Osteocyte (in vitro differentiated cells): Measurements from ENCODE around the gene SIL1. TPM values are rescaled to one million over a fixed set of nuclear protein-coding genes. Genes with fewer than 3 reads are reported as not detected.

ENCODE experiments used
- DNase-seq: peaks from one replicate; pipeline ENCODE4 v3.0.0; 2021; ENCODE audit warnings: mixed read lengths; ENCODE audit not compliant: unreplicated experiment; ENCODE audit errors: extremely low spot score
- H3K27ac Mint-ChIP-seq: one replicate; pipeline ENCODE4 v1.8.0; 2021; ENCODE audit warnings: mild to moderate bottlenecking, mixed read lengths; ENCODE audit not compliant: unreplicated experiment
- H3K27me3 Mint-ChIP-seq: one replicate; pipeline ENCODE4 v1.8.0; 2021; ENCODE audit warnings: mixed read lengths; ENCODE audit not compliant: unreplicated experiment
- H3K36me3 Mint-ChIP-seq: one replicate; pipeline ENCODE4 v1.8.0; 2021; ENCODE audit warnings: mixed read lengths; ENCODE audit not compliant: unreplicated experiment
- H3K4me1 Mint-ChIP-seq: one replicate; pipeline ENCODE4 v1.8.0; 2021; ENCODE audit warnings: mixed read lengths; ENCODE audit not compliant: unreplicated experiment
- H3K4me3 Mint-ChIP-seq: one replicate; pipeline ENCODE4 v1.8.0; 2021; ENCODE audit warnings: mild to moderate bottlenecking, moderate library complexity, mixed read lengths; ENCODE audit not compliant: unreplicated experiment
- H3K9me3 Mint-ChIP-seq: one replicate; pipeline ENCODE4 v1.8.0; 2021; ENCODE audit warnings: mixed read lengths; ENCODE audit not compliant: unreplicated experiment
- CTCF ChIP-seq: fragments of 200-600 bp; sonication (generic); IDR thresholded peaks from 2 replicates; pipeline ENCODE4 v1.5.0; 2021; ENCODE audit warnings: antibody characterized with exemption, mild to moderate bottlenecking, moderate library complexity
- total RNA-seq: library from RNA; stranded (reverse); gene quantifications from 2 replicates; pipeline ENCODE4 v1.2.1, GENCODE V29; 2021

Gene SIL1
- total RNA-seq, 1 donor from 2014 or later: 58.4 TPM

DNA sequence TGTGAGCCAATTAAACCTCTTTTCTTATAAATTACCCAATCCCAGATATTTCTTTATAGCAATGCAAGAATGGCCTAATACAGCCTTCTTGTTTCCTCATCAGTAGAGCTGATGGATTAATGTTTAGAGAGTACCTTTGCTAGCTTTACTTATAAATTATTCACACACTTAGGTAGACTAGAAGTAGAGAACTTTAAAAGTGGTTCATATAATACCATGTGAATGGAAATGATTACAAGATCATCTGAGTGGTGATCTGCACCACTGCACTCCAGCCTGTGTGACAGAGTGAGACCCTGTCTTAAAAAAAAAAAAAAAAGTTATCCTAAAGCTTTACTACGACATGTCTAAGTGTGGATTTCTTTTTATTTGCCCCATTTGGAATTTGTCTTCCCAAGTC is 299.9 kb downstream of the SIL1 start:
- no peak for DNase-seq
- Mint-ChIP-seq H3K4me1 (peaks cover 45% of the 10 kb centered on the region), H3K4me3 (no peak overlapping the region), H3K36me3 (peaks cover 40% of the 10 kb centered on the region), H3K27me3 (no peaks in the 10 kb centered on the region), H3K27ac (no peak overlapping the region), H3K9me3 (peaks cover 7% of the 10 kb centered on the region)
- no peak for TF ChIP-seq CTCF

Other genes starting within 250 kb of the SIL1 start
- 216 and 218 TPM in 2 replicates for gene MATR3, start 95.4 kb upstream of the SIL1 start, total RNA-seq
- 66.7 and 71.8 TPM in 2 replicates for gene PAIP2, start 143.5 kb upstream of the SIL1 start, total RNA-seq
- not detected in 2 replicates for gene SLC23A1, start 184.9 kb upstream of the SIL1 start, total RNA-seq
- gene MZB1, start 191.5 kb upstream of the SIL1 start, total RNA-seq: not detected in 2 replicates
- gene PROB1, start 196.7 kb upstream of the SIL1 start, total RNA-seq: 1.5 and 1.6 TPM in 2 replicates
- gene SPATA24, start 205.7 kb upstream of the SIL1 start, total RNA-seq: 4.6 TPM in 2 replicates
- gene DNAJC18, start 241.2 kb upstream of the SIL1 start, total RNA-seq: 26.2 and 32.7 TPM in 2 replicates